Omental fat pad (tissue), 4 donors: ENCODE results near the gene CEBPZ. TPM values are rescaled to one million over a fixed set of nuclear protein-coding genes. Genes with fewer than 3 reads are reported as not detected.
"Not testable (repeated sequence)": the region's sequence is repeated elsewhere in the genome, so short reads cannot be mapped to it uniquely, and the experiment has no call there.

Source experiments
- ATAC-seq: fragments of 150-250 bp; one replicate; pipeline ENCODE4 v1.9.1; 2016; ENCODE audit warnings: mild to moderate bottlenecking, moderate library complexity; ENCODE audit not compliant: low FRiP score
- DNase-seq: peaks from one replicate; pipeline ENCODE4 v3.0.0-alpha.2; 2019; ENCODE audit warnings: low spot score
- CTCF ChIP-seq, 3 donors: fragments of 450-650 bp; IDR thresholded peaks; one replicate each; pipeline ENCODE4 v1.5.1; 2016 to 2017; ENCODE audit warnings: antibody characterized with exemption in 3 of 3, mild to moderate bottlenecking in 3 of 3, moderate library complexity in 2 of 3
- total RNA-seq, 4 donors: library from RNA; depleted of rRNA; stranded (reverse); fragments of >200 nt; gene quantifications; one replicate each; pipeline ENCODE4 v1.1.0, GENCODE V29; 2016

CEBPZ gene
- total RNA-seq, 4 donors from 2014 or later = 30.6 to 67.3 (median 40.9) TPM

DNA sequence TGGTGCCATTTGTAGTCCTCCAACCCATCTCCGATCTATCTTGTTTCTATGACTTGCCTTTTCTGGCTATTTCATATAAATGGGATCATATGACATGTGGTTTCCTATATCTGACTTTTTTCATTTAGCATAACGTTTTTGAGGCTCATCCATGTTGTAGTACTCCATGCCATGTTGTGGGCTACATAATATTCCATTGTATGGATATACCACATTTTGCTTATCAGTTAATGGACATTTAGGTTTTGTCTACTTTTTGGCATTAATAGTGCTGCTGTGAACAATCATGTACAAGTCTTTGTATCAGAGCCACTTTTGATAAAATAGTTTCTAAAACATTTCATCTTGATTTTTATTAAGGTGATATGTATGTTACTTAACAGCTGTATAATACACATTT, 27.7 kb downstream of the CEBPZ start:
- DNase-seq (no peak), ATAC-seq (no peak)
- TF ChIP-seq CTCF (IDR thresholded peaks at IDR 0.05) = no peak

- no peak for TF ChIP-seq CTCF (IDR thresholded peaks at IDR 0.05)
- DNase-seq = no peak
- no peak for ATAC-seq
Observed at GRCh38 chr2:37201766-37202165, 29.6 kb downstream of the CEBPZ start.

DNA sequence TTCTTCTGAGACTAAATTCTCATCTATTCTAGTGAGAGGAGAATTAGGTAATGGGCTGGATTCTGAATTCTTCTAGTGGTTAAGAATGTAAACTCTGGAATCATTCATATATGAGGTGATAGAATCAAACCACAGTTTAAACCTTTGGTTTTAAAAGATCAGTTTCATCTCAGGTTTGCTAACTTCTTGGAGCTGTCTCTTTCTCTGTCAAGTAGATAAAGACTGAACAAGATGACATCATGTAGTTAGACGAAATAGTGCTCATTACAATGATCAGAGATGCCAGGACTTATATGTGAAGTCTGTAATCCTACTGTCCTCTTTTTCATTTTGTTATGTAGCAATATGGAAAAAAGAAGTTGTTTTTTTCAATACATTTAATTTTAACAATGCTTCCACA, 30.2 kb downstream of the CEBPZ start:
- DNase-seq (no peak), ATAC-seq (no peak)
- no peak for TF ChIP-seq CTCF (IDR thresholded peaks at IDR 0.05)

GRCh38 chr2:37198681-37199065, 32.7 kb downstream of the CEBPZ start:
- ATAC-seq (no peak), DNase-seq (no peak)
- TF ChIP-seq CTCF (IDR thresholded peaks at IDR 0.05) = no peak

DNA sequence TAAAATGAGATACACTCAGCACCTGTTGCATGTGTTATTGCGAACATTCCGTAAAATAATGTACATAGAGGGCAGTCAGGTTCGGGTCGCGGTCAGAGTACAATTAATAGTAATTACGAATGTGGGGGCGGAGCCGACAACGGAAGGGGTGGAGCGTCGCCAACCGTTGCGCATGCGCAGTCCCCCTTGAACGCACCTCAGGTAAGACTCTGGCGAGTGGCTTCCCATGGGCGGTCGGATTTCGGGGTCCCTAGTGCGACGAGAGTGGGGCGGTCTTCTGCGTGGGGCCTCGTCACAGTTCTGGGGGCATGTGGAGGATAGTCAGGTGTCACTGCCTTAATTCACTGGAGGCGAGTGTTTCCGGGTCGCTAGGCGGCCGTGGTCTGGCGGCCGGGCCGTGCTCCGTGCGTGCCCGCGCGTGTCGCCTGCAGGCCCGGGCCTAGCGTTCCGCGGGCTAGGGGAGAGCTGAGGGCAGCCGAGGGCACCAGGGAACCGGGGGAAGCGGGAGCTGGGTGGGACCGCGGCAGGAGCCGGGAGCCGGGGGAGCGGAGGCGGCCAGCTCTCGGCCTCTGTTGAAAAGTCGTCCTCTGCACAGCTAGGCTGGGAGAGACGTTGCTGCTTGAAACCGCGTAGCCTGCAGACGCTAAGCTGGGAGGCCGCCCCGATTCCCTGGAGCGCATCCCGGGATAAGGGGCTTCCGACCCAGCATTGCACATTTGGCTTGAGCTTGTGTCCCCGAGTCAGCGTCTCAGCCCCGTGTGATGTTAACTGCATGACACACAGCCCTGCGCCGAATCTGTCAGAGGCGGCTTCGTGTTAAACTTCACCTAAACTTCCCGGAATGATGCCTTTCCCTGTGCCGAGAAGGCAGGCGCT, 34.8 kb downstream of the CEBPZ start, which contains the start of gene CEBPZOS:
TSS of gene CEBPZOS (plus strand) at position 177 of the 876 bp plus-strand sequence. CDS start 3,209 bp downstream, outside the sequence.
- DNase-seq (peak; percentile 70), ATAC-seq (peak; percentile 93)
- no peak for TF ChIP-seq CTCF (IDR thresholded peaks at IDR 0.05)

DNA sequence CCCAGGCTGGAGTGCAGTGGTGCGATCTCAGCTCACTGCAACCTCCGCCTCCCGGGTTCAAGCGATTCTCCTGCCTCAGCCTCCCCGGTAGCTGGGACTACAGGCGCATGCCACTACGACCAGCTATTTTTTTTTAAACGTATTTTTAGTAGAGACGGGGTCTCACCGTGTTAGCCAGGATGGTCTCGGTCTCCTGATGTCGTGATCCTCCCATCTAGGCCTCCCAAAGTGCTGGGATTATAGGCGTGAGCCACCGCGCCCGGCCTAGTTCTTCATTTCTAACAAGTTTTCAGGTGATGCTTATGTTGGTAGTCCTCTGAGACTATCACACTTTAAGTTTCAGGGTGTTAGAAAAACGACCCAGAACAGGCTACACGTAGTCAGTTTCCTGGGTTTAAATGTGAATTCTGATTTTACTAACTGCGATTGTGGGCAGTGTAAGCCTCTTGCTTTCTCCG, 35.5 kb downstream of the CEBPZ start:
- not testable (repeated sequence) for DNase-seq, ATAC-seq

- ATAC-seq (no peak), DNase-seq (no peak)
- TF ChIP-seq CTCF (IDR thresholded peaks at IDR 0.05) = no peak
Observed at GRCh38 chr2:37192551-37192950, 38.8 kb downstream of the CEBPZ start.
